Progenitor cell of endocrine pancreas (in vitro differentiated cells): ENCODE results near the gene PLA2G4E. TPM values are rescaled to one million over a fixed set of nuclear protein-coding genes. Genes with fewer than 3 reads are reported as not detected.

Source experiments
- DNase-seq: peaks from one replicate; pipeline ENCODE4 v3.0.0; 2021; ENCODE audit warnings: low spot score; ENCODE audit not compliant: unreplicated experiment
- H3K27ac Mint-ChIP-seq: 2 replicates; pipeline ENCODE4 v1.8.0; 2021; ENCODE audit warnings: mild to moderate bottlenecking, moderate library complexity, mixed read lengths
- H3K27me3 Mint-ChIP-seq: 2 replicates; pipeline ENCODE4 v1.8.0; 2021; ENCODE audit warnings: mixed read lengths
- H3K36me3 Mint-ChIP-seq: 2 replicates; pipeline ENCODE4 v1.8.0; 2022; ENCODE audit warnings: mixed read lengths; ENCODE audit not compliant: insufficient read depth
- H3K4me1 Mint-ChIP-seq: 2 replicates; pipeline ENCODE4 v1.8.0; 2021; ENCODE audit warnings: low read depth, mixed read lengths
- H3K4me3 Mint-ChIP-seq: 2 replicates; pipeline ENCODE4 v1.8.0; 2021; ENCODE audit warnings: low read depth, mild to moderate bottlenecking, moderate library complexity, mixed read lengths
- H3K9me3 Mint-ChIP-seq: 2 replicates; pipeline ENCODE4 v1.8.0; 2021; ENCODE audit warnings: low read depth, mixed read lengths
- total RNA-seq: library from RNA; stranded (reverse); gene quantifications from 2 replicates; pipeline ENCODE4 v1.2.1, GENCODE V29; 2021
- TF ChIP-seq, protein P1 (sequence below): fragments of 200-600 bp; sonication (generic); IDR thresholded peaks from one replicate; pipeline ENCODE4 v1.5.0; 2021; ENCODE audit warnings: antibody characterized with exemption, mild to moderate bottlenecking; ENCODE audit not compliant: unreplicated experiment

PLA2G4E gene
- total RNA-seq, 1 donor from 2014 or later, result not detected

DNA sequence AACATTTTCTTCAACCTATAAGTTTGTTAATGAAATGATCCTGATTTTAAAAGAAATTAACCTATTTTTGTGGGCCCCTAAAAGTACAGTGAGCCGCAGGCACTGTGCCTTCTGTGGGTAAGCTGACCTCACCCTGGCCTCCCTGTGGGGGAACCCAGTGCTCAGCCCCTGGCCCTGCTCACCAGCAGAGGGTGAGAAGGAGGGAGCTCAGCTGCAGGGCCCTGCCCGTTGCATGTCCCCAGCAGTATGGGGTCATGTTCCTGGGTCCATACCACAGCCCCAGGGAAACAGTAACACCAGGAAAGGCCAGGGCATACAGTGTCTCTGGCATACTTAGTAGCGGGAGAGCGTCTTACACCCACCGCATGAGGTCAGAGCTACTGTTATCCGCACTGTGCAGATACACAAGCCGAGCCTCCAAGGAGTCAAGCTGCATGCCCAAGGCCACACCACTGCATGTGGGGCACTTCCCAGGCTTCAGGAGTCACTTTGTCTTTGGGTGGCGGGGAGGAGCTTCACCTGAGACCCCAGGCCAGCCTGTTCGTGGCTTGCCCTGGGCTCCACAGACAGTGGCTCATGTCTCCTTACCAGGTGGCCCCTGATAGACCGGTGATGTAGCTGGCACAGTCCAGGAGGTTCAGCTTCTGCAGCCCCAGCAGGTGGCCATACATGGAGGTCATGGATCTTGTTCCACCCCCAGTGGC is 25.9 kb downstream of the PLA2G4E start:
- no peaks in the 10 kb centered on the region for H3K9me3 Mint-ChIP-seq
- TF ChIP-seq, protein P1, sequence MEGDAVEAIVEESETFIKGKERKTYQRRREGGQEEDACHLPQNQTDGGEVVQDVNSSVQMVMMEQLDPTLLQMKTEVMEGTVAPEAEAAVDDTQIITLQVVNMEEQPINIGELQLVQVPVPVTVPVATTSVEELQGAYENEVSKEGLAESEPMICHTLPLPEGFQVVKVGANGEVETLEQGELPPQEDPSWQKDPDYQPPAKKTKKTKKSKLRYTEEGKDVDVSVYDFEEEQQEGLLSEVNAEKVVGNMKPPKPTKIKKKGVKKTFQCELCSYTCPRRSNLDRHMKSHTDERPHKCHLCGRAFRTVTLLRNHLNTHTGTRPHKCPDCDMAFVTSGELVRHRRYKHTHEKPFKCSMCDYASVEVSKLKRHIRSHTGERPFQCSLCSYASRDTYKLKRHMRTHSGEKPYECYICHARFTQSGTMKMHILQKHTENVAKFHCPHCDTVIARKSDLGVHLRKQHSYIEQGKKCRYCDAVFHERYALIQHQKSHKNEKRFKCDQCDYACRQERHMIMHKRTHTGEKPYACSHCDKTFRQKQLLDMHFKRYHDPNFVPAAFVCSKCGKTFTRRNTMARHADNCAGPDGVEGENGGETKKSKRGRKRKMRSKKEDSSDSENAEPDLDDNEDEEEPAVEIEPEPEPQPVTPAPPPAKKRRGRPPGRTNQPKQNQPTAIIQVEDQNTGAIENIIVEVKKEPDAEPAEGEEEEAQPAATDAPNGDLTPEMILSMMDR, result no peak
- H3K27ac Mint-ChIP-seq, result no peak overlapping the region
- no peaks in the 10 kb centered on the region for H3K4me1 Mint-ChIP-seq
- H3K36me3 Mint-ChIP-seq, result no peaks in the 10 kb centered on the region
- no peak for DNase-seq
- H3K4me3 Mint-ChIP-seq, result no peak overlapping the region
- H3K27me3 Mint-ChIP-seq, result peaks cover 7% of the 10 kb centered on the region

GRCh38 chr15:41994171-41994650 is 26.6 kb downstream of the PLA2G4E start:
- peaks cover 1% of the 10 kb centered on the region for H3K27me3 Mint-ChIP-seq
- no peak overlapping the region for H3K4me3 Mint-ChIP-seq
- TF ChIP-seq, protein P1, result no peak
- no peaks in the 10 kb centered on the region for H3K9me3 Mint-ChIP-seq
- H3K4me1 Mint-ChIP-seq, result no peaks in the 10 kb centered on the region
- no peak for DNase-seq
- H3K27ac Mint-ChIP-seq, result no peak overlapping the region
- no peaks in the 10 kb centered on the region for H3K36me3 Mint-ChIP-seq

DNA sequence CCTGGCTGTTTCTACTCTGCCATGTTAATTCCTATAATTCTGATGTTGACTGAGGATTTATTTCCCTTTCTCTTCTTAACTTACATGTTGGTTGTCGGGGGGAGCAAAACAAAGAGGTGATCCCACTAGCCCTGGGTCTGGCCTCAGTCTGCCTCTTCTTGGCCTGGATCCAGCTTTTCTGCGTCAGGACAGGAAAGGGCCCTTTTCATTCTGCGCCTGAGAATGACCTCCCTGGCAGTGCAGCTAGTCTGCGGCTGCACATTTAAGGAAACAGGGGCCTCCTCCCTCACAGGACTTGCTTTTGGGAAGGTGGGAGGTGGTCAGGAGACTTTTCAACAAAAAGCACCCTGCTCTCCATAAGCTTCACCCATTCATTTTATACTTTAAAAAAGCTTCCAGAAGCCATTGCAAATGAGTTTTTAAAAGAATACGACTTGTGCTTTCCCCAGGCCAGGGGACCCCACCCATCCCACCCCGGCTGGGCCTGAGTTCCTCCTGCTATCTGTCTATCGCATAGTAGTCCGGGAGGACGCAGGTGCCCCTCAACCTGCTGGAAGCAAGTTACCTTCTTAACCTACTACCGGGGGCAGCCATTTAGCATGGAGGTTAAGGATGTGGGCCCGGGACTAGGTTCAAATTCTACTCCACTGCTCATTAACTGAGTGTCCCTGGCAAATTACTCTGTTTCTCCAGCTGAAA is 27.2 kb downstream of the PLA2G4E start:
- TF ChIP-seq, protein P1, result no peak
- no peak for DNase-seq
- H3K36me3 Mint-ChIP-seq, result no peaks in the 10 kb centered on the region
- no peak overlapping the region for H3K27ac Mint-ChIP-seq
- H3K4me1 Mint-ChIP-seq, result no peaks in the 10 kb centered on the region
- peaks cover 1% of the 10 kb centered on the region for H3K27me3 Mint-ChIP-seq
- no peaks in the 10 kb centered on the region for H3K9me3 Mint-ChIP-seq
- no peak overlapping the region for H3K4me3 Mint-ChIP-seq

DNA sequence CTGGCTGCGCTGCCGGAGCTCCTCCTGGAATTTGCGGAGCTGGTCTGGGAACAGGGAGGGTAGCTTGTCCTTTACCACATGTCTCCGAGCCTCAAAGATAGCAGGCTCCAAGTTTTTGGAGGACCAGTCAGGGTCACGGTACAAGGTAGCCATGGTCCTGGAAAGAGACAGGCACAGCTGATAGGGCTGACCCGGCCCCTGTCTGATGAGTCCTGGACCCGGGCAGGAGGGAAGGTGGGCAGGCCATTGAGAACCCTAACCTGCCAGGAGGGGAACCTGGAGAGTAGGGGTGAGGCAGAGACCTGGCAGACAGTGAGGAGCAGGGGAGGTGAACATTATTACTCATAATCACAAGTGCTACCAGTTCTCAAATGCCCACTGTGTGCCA is 28.0 kb downstream of the PLA2G4E start:
- Mint-ChIP-seq H3K36me3 (no peaks in the 10 kb centered on the region), H3K27ac (no peak overlapping the region), H3K4me3 (no peak overlapping the region), H3K4me1 (no peaks in the 10 kb centered on the region), H3K27me3 (peaks cover 6% of the 10 kb centered on the region), H3K9me3 (no peaks in the 10 kb centered on the region)
- no peak for DNase-seq
- TF ChIP-seq, protein P1, result no peak

- TF ChIP-seq, protein P1, result no peak
- H3K4me3 Mint-ChIP-seq, result no peak overlapping the region
- H3K4me1 Mint-ChIP-seq, result no peaks in the 10 kb centered on the region
- H3K36me3 Mint-ChIP-seq, result no peaks in the 10 kb centered on the region
- H3K27me3 Mint-ChIP-seq, result peaks cover 6% of the 10 kb centered on the region
- no peaks in the 10 kb centered on the region for H3K9me3 Mint-ChIP-seq
- no peak for DNase-seq
- no peak overlapping the region for H3K27ac Mint-ChIP-seq
These were observed 28.6 kb downstream of the PLA2G4E start for GRCh38 chr15:41992151-41992802.
